ENCODE data around the gene INPP5J. TPM values are rescaled to one million over a fixed set of nuclear protein-coding genes. Genes with fewer than 3 reads are reported as not detected.

The INPP5J gene
- total and polyA plus RNA-seq, 9 of the 15 experiments (the other 6 are each of a cell fraction or from before 2014, with no cell fraction given): 0.10 to 6.3 (median 4.8) TPM

DNA sequence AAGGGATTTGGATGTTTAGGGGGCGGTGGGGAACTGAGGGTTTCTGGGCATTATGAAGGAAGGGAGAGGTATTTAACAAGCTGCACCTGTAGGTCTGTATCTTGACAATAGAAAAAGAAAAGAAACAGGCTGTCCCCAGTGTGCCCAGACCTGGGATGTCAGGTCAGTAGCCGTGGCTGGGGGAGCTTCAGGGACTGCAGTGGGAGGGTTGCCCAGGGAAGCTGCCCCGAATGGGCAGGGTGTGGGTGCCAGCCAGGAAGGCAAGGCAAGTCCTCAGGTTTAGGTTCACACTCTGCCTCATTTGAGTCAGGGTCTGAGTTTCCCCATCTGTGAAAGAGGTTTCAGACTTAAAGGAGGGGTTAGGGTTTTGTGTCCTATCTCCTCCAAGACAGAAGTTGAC lies 1.5 kb downstream of the INPP5J start (continued):
- no peak for TF ChIP-seq ZNF668 (CRISPR knock-in tag; IDR thresholded peaks at IDR 0.05)
- TF ChIP-seq HMGN3 (IDR thresholded peaks at IDR 0.05; ENCODE audit: borderline replicate concordance, extremely low read depth, insufficient read length, low read depth, low read length): no peak
- TF ChIP-seq, protein P1, sequence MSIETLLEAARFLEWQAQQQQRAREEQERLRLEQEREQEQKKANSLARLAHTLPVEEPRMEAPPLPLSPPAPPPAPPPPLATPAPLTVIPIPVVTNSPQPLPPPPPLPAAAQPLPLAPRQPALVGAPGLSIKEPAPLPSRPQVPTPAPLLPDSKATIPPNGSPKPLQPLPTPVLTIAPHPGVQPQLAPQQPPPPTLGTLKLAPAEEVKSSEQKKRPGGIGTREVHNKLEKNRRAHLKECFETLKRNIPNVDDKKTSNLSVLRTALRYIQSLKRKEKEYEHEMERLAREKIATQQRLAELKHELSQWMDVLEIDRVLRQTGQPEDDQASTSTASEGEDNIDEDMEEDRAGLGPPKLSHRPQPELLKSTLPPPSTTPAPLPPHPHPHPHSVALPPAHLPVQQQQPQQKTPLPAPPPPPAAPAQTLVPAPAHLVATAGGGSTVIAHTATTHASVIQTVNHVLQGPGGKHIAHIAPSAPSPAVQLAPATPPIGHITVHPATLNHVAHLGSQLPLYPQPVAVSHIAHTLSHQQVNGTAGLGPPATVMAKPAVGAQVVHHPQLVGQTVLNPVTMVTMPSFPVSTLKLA (conservative IDR thresholded peaks at IDR 0.05): no peak
- TF ChIP-seq, protein P2, sequence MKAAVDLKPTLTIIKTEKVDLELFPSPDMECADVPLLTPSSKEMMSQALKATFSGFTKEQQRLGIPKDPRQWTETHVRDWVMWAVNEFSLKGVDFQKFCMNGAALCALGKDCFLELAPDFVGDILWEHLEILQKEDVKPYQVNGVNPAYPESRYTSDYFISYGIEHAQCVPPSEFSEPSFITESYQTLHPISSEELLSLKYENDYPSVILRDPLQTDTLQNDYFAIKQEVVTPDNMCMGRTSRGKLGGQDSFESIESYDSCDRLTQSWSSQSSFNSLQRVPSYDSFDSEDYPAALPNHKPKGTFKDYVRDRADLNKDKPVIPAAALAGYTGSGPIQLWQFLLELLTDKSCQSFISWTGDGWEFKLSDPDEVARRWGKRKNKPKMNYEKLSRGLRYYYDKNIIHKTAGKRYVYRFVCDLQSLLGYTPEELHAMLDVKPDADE (conservative IDR thresholded peaks at IDR 0.05; ENCODE audit: control insufficient read depth, low read depth, low read length): no peak

DNA sequence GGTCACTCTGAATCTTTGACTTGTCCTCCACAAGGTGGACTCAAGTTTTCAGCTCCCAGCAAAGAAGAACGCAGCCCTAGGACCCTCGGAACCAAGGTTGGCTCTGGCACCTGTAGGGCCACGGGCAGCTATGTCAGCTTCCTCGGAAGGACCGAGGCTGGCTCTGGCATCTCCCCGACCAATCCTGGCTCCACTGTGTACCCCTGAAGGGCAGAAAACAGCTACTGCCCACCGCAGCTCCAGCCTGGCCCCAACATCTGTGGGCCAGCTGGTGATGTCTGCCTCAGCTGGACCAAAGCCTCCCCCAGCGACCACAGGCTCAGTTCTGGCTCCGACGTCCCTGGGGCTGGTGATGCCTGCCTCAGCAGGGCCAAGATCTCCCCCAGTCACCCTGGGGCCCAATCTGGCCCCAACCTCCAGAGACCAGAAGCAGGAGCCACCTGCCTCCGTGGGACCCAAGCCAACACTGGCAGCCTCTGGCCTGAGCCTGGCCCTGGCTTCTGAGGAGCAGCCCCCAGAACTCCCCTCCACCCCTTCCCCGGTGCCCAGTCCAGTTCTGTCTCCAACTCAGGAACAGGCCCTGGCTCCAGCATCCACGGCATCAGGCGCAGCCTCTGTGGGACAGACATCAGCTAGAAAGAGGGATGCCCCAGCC lies 2.2 kb downstream of the INPP5J start:
- ATAC-seq (no peak), FAIRE-seq (no peak), DNase-seq (ENCODE audit: extremely low read depth in 1 of 4, low spot score in 3 of 4) (no peak)
- intact Hi-C loops (cut with micrococcal nuclease): no loop called here
- Histone ChIP-seq H2AFZ (ENCODE audit: low read depth, low read length) (no peak overlapping the region), H3K79me2 (ENCODE audit: control insufficient read depth, insufficient read depth, low read length) (no peaks in the 10 kb centered on the region), H3K4me1 (replicated peaks in 1 of 2; ENCODE audit: control insufficient read depth in 2 of 2, insufficient read depth in 2 of 2, low read length in 2 of 2) (peaks cover 18 to 59% of the 10 kb centered on the region in 2 experiments; a peak in 4 of 5 replicates), H3K9me3 (replicated peaks; ENCODE audit: control insufficient read depth, insufficient read depth, low read depth, low read length) (no peaks in the 10 kb centered on the region), H3K9ac (ENCODE audit: insufficient read depth in 1 of 2, low read depth in 2 of 2, low read length in 2 of 2) (peak overlapping the region in 1 of 2 experiments; percentile 71; a peak in 2 of 4 replicates), H3K4me2 (ENCODE audit: insufficient read depth, low read length) (no peak overlapping the region), H3K27ac (ENCODE audit: extremely low read depth, low read depth, low read length) (no peak overlapping the region), H3K4me3 (no peak overlapping the region), H3K36me3 (ENCODE audit: control insufficient read depth, insufficient read depth, low read length) (no peaks in the 10 kb centered on the region), H3K9me1 (ENCODE audit: control insufficient read depth, insufficient read depth, low read length) (no peaks in the 10 kb centered on the region), H4K20me1 (replicated peaks; ENCODE audit: control insufficient read depth, insufficient read depth, low read length) (no peaks in the 10 kb centered on the region), H3K27me3 (ENCODE audit: control insufficient read depth in 2 of 2, insufficient read depth in 2 of 2, low read length in 2 of 2) (no peaks in the 10 kb centered on the region)
- BruUV-seq (replicated peaks): no TSS peak
- POLR2A ChIA-PET: interaction anchor here (0.6 to 1.2 kb wide), 4 partner anchors 12 to 230 kb away, joined by 3 read pairs; no protein-coding TSS in a partner anchor
- in situ Hi-C loops (cut with MboI): no loop called here
- CTCF ChIA-PET (ENCODE audit: low intra/inter-chr PET ratio): no interaction called here
- WGBS (ENCODE audit: insufficient coverage, low coverage, missing lambda C conversion rate): 15% methylated on average over 9 of the region's 14 CpGs
- TF ChIP-seq ZNF766 (CRISPR knock-in tag; conservative IDR thresholded peaks at IDR 0.05) (no peak), ZNF197 (CRISPR knock-in tag; IDR thresholded peaks at IDR 0.05; ENCODE audit: low read depth) (no peak), HDGF (IDR thresholded peaks at IDR 0.05) (no peak), GTF2A2 (tag; IDR thresholded peaks at IDR 0.05) (no peak), HEY1 (CRISPR knock-in tag; IDR thresholded peaks at IDR 0.05; ENCODE audit: borderline replicate concordance) (no peak), MAFK (IDR thresholded peaks at IDR 0.05; ENCODE audit: low read length) (no peak), CBX5 (IDR thresholded peaks at IDR 0.05; ENCODE audit: borderline replicate concordance, low read depth) (no peak)
- TF ChIP-seq, protein P3, sequence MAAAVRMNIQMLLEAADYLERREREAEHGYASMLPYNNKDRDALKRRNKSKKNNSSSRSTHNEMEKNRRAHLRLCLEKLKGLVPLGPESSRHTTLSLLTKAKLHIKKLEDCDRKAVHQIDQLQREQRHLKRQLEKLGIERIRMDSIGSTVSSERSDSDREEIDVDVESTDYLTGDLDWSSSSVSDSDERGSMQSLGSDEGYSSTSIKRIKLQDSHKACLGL (CRISPR knock-in tag; IDR thresholded peaks at IDR 0.05; ENCODE audit: borderline replicate concordance, poor library complexity, severe bottlenecking): no peak
- TF ChIP-seq, protein P4, sequence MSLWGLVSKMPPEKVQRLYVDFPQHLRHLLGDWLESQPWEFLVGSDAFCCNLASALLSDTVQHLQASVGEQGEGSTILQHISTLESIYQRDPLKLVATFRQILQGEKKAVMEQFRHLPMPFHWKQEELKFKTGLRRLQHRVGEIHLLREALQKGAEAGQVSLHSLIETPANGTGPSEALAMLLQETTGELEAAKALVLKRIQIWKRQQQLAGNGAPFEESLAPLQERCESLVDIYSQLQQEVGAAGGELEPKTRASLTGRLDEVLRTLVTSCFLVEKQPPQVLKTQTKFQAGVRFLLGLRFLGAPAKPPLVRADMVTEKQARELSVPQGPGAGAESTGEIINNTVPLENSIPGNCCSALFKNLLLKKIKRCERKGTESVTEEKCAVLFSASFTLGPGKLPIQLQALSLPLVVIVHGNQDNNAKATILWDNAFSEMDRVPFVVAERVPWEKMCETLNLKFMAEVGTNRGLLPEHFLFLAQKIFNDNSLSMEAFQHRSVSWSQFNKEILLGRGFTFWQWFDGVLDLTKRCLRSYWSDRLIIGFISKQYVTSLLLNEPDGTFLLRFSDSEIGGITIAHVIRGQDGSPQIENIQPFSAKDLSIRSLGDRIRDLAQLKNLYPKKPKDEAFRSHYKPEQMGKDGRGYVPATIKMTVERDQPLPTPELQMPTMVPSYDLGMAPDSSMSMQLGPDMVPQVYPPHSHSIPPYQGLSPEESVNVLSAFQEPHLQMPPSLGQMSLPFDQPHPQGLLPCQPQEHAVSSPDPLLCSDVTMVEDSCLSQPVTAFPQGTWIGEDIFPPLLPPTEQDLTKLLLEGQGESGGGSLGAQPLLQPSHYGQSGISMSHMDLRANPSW (CRISPR knock-in tag; IDR thresholded peaks at IDR 0.05): no peak
